Measurements from ENCODE around the gene GSTM4.
"Not testable (repeated sequence)": the region's sequence is repeated elsewhere in the genome, so short reads cannot be mapped to it uniquely, and the experiment has no call there.

The GSTM4 gene

DNA sequence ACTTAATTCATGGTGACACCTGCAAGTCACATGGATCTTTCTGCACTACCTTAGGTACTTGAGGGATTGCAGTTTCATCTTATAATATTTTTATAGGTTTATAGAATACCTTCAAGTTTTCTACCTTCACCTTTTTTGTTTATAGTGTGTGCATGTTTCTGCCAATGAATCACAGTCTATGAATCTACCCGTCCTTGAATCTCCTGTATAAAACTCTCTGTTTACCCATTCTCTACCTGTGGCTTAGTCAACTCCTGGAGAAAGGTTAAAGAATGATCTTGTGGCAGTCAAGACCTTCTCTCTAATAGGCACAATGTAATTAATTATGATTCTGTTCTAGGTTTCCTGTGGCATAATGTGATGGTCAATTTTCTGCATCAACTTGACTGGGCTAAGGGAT is 8.8 kb downstream of the GSTM4 start:
- TF ChIP-seq, protein P1, sequence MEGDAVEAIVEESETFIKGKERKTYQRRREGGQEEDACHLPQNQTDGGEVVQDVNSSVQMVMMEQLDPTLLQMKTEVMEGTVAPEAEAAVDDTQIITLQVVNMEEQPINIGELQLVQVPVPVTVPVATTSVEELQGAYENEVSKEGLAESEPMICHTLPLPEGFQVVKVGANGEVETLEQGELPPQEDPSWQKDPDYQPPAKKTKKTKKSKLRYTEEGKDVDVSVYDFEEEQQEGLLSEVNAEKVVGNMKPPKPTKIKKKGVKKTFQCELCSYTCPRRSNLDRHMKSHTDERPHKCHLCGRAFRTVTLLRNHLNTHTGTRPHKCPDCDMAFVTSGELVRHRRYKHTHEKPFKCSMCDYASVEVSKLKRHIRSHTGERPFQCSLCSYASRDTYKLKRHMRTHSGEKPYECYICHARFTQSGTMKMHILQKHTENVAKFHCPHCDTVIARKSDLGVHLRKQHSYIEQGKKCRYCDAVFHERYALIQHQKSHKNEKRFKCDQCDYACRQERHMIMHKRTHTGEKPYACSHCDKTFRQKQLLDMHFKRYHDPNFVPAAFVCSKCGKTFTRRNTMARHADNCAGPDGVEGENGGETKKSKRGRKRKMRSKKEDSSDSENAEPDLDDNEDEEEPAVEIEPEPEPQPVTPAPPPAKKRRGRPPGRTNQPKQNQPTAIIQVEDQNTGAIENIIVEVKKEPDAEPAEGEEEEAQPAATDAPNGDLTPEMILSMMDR (IDR thresholded peaks at IDR 0.05; ENCODE audit: low read depth, low read length, missing control alignments) = no peak
- in situ Hi-C loops (cut with HindIII; ENCODE audit: low sequenced_read_pairs) = no loop called here
- no peak for DNase-seq (ENCODE audit: low read depth)
- no peak overlapping the region for H3K4me3 ChIP-seq (ENCODE audit: low read depth, low read length)

DNA sequence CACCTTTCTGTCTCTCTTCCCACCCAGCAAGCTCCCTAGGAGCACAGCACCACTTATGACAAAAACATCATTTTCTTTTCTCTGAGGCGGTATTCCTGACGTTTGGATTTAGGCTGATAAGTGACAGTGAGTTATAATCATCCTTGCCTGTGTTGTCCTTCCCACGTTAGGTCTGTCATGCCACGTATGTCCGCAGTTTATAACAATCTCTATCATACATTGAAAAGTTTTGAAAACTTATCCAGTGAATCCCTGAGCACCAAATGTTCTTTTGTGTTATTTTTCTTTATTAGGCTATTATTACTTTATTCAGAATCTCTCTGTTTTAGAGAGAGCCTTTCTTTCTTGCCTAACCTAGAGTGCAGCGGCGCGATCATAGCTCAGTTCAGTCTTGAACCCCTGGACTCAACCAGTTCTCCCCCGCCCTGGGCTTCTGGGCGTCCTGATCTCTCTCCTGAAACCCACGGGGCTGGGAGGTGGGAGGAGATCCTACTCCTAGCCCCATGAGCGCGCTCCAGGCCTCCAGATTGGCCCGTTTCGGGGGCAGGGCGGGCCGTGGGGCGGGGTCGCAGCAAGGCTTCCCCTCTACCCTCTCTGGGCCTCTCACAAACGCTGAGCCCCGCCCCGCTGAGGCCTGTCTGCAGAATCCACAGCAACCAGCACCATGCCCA is 11.7 kb downstream of the GSTM4 start, which contains the start of gene GSTM2:
TSS of gene GSTM2 (plus strand) at position 606 of the 671 bp plus-strand sequence. CDS start at position 665, 59 bp downstream.
- peak; percentile 53 for DNase-seq (ENCODE audit: low read depth)
- TF ChIP-seq, protein P1 (IDR thresholded peaks at IDR 0.05; ENCODE audit: low read depth, low read length, missing control alignments) = no peak
- in situ Hi-C loops (cut with HindIII; ENCODE audit: low sequenced_read_pairs) = no loop called here
- peak within 1 kb of the TSS; percentile 47 for H3K4me3 ChIP-seq (ENCODE audit: low read depth, low read length)

- H3K4me3 ChIP-seq (ENCODE audit: low read depth, low read length) = peak overlapping the region; percentile 47
- TF ChIP-seq, protein P1 (IDR thresholded peaks at IDR 0.05; ENCODE audit: low read depth, low read length, missing control alignments) = no peak
- in situ Hi-C loops (cut with HindIII; ENCODE audit: low sequenced_read_pairs) = no loop called here
- DNase-seq (ENCODE audit: low read depth) = no peak
Observed at GRCh38 chr1:109668123-109668775, 12.3 kb downstream of the GSTM4 start.

- TF ChIP-seq, protein P1 (IDR thresholded peaks at IDR 0.05; ENCODE audit: low read depth, low read length, missing control alignments) = no peak
- in situ Hi-C loops (cut with HindIII; ENCODE audit: low sequenced_read_pairs) = no loop called here
- DNase-seq (ENCODE audit: low read depth) = no peak
- no peak overlapping the region for H3K4me3 ChIP-seq (ENCODE audit: low read depth, low read length)
Observed at GRCh38 chr1:109669246-109669948, 13.5 kb downstream of the GSTM4 start.

GRCh38 chr1:109669949-109670302 is 14.0 kb downstream of the GSTM4 start:
- H3K4me3 ChIP-seq (ENCODE audit: low read depth, low read length); in situ Hi-C loops (cut with HindIII; ENCODE audit: low sequenced_read_pairs); DNase-seq (ENCODE audit: low read depth): not testable (repeated sequence)

DNA sequence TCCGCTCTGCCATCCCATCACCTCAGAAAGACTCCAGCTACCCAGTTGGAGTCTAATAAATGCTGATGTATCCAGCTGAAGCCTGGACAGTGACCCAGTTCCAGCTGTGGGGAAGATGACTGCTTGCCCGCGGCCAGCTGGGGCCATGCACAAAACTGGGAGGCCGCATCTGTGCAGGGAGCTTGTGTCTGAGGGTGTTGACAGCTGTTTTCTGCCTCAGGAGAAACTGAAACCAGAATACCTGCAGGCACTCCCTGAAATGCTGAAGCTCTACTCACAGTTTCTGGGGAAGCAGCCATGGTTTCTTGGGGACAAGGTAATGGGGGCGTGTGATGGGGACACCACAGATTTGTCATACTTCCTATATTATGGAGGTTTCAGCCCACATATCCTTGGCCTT is 15.2 kb downstream of the GSTM4 start:
- in situ Hi-C loops (cut with HindIII; ENCODE audit: low sequenced_read_pairs) = no loop called here
- DNase-seq (ENCODE audit: low read depth) = no peak
- TF ChIP-seq, protein P1 (IDR thresholded peaks at IDR 0.05; ENCODE audit: low read depth, low read length, missing control alignments) = no peak
- H3K4me3 ChIP-seq (ENCODE audit: low read depth, low read length) = no peak overlapping the region

DNA sequence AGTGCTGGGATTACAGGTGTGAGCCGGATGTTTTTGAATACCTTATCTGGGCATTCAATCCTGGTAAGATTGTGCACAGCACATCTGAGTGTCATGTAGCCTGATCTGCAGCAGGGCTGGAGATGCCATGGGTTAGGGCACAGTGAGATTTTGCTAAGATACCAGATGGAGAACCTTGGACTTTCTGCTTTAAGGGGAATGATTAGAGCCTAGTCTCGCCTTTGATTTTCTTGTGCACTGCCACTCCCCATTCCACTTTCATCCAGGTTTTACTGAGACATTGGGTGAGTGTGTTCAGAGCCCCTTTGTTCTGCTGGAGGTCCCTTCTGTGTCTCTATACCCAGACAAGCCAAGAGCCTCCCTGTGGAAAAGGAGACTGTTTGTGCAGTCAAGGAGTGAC is 18.0 kb downstream of the GSTM4 start:
- DNase-seq (ENCODE audit: low read depth); H3K4me3 ChIP-seq (ENCODE audit: low read depth, low read length); in situ Hi-C loops (cut with HindIII; ENCODE audit: low sequenced_read_pairs): not testable (repeated sequence)

GRCh38 chr1:109676683-109677381 is 20.9 kb downstream of the GSTM4 start:
- H3K4me3 ChIP-seq (ENCODE audit: low read depth, low read length); in situ Hi-C loops (cut with HindIII; ENCODE audit: low sequenced_read_pairs); DNase-seq (ENCODE audit: low read depth): not testable (repeated sequence)
